KMS-11 (cell line): Measurements from ENCODE around the gene SEZ6.

Experiments used
- H2AFZ ChIP-seq: fragments of 200-600 bp; sonication (generic); 2 replicates; pipeline ENCODE4 v1.6.1; 2016; ENCODE audit warnings: antibody characterized with exemption, mixed run types, low read depth
- H3K27ac ChIP-seq: fragments of 200-600 bp; sonication (generic); 2 replicates; pipeline ENCODE4 v1.6.1; 2016; ENCODE audit warnings: mild to moderate bottlenecking, mixed run types
- H3K27me3 ChIP-seq: fragments of 200-600 bp; sonication (generic); 2 replicates; pipeline ENCODE4 v1.6.1; 2017; ENCODE audit warnings: mild to moderate bottlenecking, low read depth, mixed run types, moderate library complexity; ENCODE audit not compliant: insufficient read depth
- H3K36me3 ChIP-seq: fragments of 200-600 bp; sonication (generic); 2 replicates; pipeline ENCODE4 v1.6.1; 2017; ENCODE audit warnings: mild to moderate bottlenecking, mixed run types; ENCODE audit not compliant: insufficient read depth
- H3K4me1 ChIP-seq: fragments of 200-600 bp; sonication (generic); 2 replicates; pipeline ENCODE4 v1.6.1; 2016; ENCODE audit warnings: mild to moderate bottlenecking, low read depth, mixed run types; ENCODE audit not compliant: poor library complexity, severe bottlenecking
- H3K4me2 ChIP-seq: fragments of 200-600 bp; sonication (generic); 2 replicates; pipeline ENCODE4 v1.7.0; 2016; ENCODE audit warnings: mild to moderate bottlenecking, mixed run types
- H3K4me3 ChIP-seq: fragments of 200-600 bp; sonication (generic); IDR thresholded peaks from 2 replicates; pipeline ENCODE4 v1.6.1; 2017; ENCODE audit warnings: low read depth, low read length, mixed read lengths; ENCODE audit not compliant: insufficient read depth
- H3K79me2 ChIP-seq: fragments of 200-600 bp; sonication (generic); 2 replicates; pipeline ENCODE4 v1.6.1; 2016; ENCODE audit warnings: low read depth, mixed run types; ENCODE audit not compliant: insufficient read depth
- H3K9ac ChIP-seq: fragments of 200-600 bp; sonication (generic); 2 replicates; pipeline ENCODE4 v1.6.1; 2016; ENCODE audit warnings: mild to moderate bottlenecking, mixed run types
- H4K20me1 ChIP-seq: fragments of 200-600 bp; sonication (generic); 2 replicates; pipeline ENCODE4 v1.6.1; 2016; ENCODE audit warnings: mild to moderate bottlenecking, mixed run types; ENCODE audit not compliant: insufficient read depth
- TF ChIP-seq, protein P1 (sequence below): fragments of 200-600 bp; sonication (generic); conservative IDR thresholded peaks from 2 replicates; pipeline ENCODE4 v1.6.1; 2017; ENCODE audit warnings: low read depth, mild to moderate bottlenecking, antibody characterized with exemption, low read length, moderate library complexity, mixed read lengths

Gene SEZ6

DNA sequence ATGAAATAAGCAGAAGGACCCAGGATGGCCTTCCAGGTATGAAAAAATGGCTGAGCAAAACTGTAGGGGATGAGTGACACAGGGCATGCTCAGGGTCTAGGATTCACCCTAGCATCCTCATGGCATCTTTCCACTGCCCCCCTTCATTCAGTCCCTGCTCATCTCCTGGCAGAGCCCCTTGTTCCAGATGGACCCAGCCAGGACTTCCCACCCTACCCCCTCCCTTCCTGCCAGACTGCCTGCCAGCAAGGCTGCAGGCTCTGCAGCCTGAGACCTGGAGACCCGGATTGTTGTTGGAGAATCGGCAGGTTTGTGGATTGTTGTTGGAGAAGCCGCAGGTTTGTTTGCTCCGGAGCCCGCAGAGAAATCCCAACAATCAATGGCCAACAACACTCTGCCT, 6.6 kb downstream of the SEZ6 start:
- TF ChIP-seq, protein P1, sequence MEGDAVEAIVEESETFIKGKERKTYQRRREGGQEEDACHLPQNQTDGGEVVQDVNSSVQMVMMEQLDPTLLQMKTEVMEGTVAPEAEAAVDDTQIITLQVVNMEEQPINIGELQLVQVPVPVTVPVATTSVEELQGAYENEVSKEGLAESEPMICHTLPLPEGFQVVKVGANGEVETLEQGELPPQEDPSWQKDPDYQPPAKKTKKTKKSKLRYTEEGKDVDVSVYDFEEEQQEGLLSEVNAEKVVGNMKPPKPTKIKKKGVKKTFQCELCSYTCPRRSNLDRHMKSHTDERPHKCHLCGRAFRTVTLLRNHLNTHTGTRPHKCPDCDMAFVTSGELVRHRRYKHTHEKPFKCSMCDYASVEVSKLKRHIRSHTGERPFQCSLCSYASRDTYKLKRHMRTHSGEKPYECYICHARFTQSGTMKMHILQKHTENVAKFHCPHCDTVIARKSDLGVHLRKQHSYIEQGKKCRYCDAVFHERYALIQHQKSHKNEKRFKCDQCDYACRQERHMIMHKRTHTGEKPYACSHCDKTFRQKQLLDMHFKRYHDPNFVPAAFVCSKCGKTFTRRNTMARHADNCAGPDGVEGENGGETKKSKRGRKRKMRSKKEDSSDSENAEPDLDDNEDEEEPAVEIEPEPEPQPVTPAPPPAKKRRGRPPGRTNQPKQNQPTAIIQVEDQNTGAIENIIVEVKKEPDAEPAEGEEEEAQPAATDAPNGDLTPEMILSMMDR: no peak
- H3K36me3 ChIP-seq: no peaks in the 10 kb centered on the region
- no peak overlapping the region for H3K4me3 ChIP-seq
- H4K20me1 ChIP-seq: no peaks in the 10 kb centered on the region
- no peak overlapping the region for H3K4me2 ChIP-seq
- H3K27ac ChIP-seq: no peak overlapping the region
- H2AFZ ChIP-seq: no peak overlapping the region
- H3K27me3 ChIP-seq: peaks cover 60% of the 10 kb centered on the region
- H3K9ac ChIP-seq: no peak overlapping the region
- no peaks in the 10 kb centered on the region for H3K79me2 ChIP-seq
- H3K4me1 ChIP-seq: no peaks in the 10 kb centered on the region

DNA sequence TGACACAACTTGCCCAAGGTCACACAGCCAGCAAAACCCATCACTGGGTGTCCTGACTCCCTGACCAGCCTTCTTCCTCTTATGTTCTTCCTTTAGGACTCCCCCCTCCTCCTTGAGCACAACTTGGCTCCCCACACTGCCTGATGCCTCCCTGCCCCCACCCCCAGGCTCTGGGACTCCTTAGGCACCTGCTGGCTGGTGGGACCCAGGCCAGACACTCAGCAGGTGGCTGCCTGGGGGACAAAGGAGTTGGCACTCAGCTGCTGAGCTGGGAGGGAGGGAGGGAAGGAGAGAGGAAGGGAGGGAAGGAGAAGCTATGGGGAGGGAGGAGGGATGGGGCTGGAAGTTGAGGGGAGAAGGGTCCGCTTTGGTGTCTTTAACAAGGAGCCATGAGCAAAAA, 8.0 kb downstream of the SEZ6 start:
- Histone ChIP-seq H3K36me3 (no peaks in the 10 kb centered on the region), H3K27me3 (peaks cover 55% of the 10 kb centered on the region), H2AFZ (no peak overlapping the region), H3K79me2 (no peaks in the 10 kb centered on the region), H3K4me3 (no peak overlapping the region), H3K4me2 (no peak overlapping the region), H4K20me1 (no peaks in the 10 kb centered on the region), H3K27ac (no peak overlapping the region), H3K4me1 (no peaks in the 10 kb centered on the region), H3K9ac (no peak overlapping the region)
- TF ChIP-seq, protein P1: no peak

DNA sequence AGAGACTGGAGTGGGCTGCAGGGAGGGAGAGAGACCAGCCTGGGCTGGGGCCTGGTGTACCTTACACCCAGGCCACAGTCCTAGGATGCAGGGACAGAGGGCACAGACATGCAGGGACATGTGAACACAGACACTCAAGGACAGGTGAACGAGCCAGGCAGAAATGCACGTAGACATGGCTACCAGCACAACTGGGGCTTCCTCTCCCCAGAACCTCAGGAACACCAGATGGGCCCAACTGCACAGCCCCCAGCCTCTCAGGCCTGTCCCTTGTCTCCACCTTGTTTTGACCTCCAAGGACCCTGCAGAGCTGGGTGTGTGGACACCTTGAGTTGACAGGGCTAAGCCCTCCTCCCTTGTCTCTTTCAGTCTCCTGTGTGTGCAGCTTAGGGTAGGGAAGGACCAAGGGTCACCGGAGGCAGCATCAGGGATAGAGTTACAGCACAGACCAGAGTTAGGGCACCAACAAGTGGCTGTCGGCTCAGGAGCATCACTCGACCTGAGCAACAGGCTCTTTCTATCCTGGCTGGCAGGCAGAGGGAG, 9.2 kb downstream of the SEZ6 start:
- no peak overlapping the region for H3K4me3 ChIP-seq
- no peak overlapping the region for H3K9ac ChIP-seq
- H3K79me2 ChIP-seq: no peaks in the 10 kb centered on the region
- no peaks in the 10 kb centered on the region for H4K20me1 ChIP-seq
- no peak overlapping the region for H2AFZ ChIP-seq
- no peak overlapping the region for H3K4me2 ChIP-seq
- no peaks in the 10 kb centered on the region for H3K36me3 ChIP-seq
- no peak overlapping the region for H3K27ac ChIP-seq
- H3K27me3 ChIP-seq: peaks cover 49% of the 10 kb centered on the region
- H3K4me1 ChIP-seq: no peaks in the 10 kb centered on the region
- TF ChIP-seq, protein P1: no peak

DNA sequence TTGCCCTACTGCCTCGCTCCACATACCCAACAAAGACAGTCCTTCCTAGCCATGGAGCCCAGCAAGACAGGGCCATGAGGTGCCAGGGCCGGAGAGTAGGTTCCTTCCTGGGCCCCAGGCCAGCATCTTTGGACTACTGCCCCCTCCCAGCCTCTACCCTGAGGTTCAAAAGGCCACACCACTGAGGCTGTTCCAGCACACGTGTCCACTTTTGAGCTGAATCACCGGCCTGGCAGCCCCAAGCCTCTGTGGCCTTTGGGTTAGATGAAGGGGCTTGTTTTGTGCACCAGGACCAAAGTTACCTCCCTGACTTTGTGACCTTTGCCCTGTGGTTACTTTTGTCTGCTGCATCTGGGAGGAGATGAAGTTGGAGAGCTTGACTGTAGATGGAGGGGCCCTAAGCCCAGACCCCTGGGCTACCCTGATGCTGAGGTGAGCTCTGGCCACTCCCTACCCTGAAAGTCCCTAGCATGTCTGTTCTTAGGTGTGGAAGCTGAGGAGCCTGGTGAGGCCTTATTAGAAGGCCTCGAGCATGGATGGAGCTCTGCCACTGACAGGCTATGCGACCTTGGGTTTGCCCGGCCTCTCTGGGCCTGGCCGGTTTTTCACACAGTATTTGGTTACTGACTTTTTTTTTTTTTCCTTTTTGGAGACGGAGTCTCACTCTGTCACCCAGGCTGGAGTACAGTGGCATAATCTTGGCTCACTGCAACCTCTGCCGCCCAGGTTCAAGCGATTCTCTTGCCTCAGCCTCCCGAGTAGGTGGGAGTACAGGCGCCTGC, 12.0 kb downstream of the SEZ6 start:
- Histone ChIP-seq H2AFZ (no peak overlapping the region), H3K36me3 (no peaks in the 10 kb centered on the region), H3K4me2 (no peak overlapping the region), H4K20me1 (no peaks in the 10 kb centered on the region), H3K4me1 (no peaks in the 10 kb centered on the region), H3K4me3 (no peak overlapping the region), H3K27ac (no peak overlapping the region), H3K79me2 (no peaks in the 10 kb centered on the region), H3K9ac (no peak overlapping the region), H3K27me3 (peaks cover 45% of the 10 kb centered on the region)
- TF ChIP-seq, protein P1: no peak
